ENCODE results near the gene MAST2.

DNA sequence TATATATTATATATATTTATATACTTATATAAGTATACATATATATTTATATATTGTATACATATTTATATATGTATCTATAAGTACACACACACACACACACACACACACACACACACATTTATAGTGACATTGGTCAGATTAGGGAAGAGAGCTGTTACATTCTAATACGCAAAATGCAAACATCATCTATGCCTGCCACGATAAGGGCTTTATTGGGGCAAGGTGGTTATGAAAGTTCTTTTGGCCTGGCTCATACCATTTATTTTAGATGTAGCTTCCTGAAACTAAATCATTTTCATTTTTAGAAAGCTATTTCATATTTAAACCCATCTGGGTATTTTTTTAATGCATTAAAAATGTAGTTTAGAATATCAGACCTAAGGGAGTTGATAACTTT lies 82.8 kb downstream of the MAST2 start:
- TF ChIP-seq, protein P1, sequence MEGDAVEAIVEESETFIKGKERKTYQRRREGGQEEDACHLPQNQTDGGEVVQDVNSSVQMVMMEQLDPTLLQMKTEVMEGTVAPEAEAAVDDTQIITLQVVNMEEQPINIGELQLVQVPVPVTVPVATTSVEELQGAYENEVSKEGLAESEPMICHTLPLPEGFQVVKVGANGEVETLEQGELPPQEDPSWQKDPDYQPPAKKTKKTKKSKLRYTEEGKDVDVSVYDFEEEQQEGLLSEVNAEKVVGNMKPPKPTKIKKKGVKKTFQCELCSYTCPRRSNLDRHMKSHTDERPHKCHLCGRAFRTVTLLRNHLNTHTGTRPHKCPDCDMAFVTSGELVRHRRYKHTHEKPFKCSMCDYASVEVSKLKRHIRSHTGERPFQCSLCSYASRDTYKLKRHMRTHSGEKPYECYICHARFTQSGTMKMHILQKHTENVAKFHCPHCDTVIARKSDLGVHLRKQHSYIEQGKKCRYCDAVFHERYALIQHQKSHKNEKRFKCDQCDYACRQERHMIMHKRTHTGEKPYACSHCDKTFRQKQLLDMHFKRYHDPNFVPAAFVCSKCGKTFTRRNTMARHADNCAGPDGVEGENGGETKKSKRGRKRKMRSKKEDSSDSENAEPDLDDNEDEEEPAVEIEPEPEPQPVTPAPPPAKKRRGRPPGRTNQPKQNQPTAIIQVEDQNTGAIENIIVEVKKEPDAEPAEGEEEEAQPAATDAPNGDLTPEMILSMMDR (IDR thresholded peaks at IDR 0.05; ENCODE audit: low read depth, low read length), result no peak
- TF ChIP-seq, protein P2, sequence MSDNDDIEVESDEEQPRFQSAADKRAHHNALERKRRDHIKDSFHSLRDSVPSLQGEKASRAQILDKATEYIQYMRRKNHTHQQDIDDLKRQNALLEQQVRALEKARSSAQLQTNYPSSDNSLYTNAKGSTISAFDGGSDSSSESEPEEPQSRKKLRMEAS (IDR thresholded peaks at IDR 0.05; ENCODE audit: low read depth, low read length), result no peak
- TF ChIP-seq POLR2A (IDR thresholded peaks at IDR 0.05; ENCODE audit: extremely low read depth, insufficient read length), result no peak
